Tibial nerve (tissue), 4 donors: ENCODE measurements around the gene UBA52.

Experiments
- CTCF ChIP-seq, 5 experiments: fragments of 200-600 bp in 3 of 5; fragments of 450-650 bp in 2 of 5; sonication (generic) in 3 of 5; IDR thresholded peaks; one replicate each; pipeline ENCODE4 v1.5.1; 2016 to 2019; ENCODE audit warnings: antibody characterized with exemption in 5 of 5, mild to moderate bottlenecking in 3 of 5, moderate library complexity in 2 of 5
- EP300 ChIP-seq, 2 donors: sonication (generic); formaldehyde crosslinking; IDR thresholded peaks; one replicate each; pipeline ENCODE4 v1.6.1; 2017; ENCODE audit warnings: antibody characterized with exemption in 2 of 2, mild to moderate bottlenecking in 1 of 2

DNA sequence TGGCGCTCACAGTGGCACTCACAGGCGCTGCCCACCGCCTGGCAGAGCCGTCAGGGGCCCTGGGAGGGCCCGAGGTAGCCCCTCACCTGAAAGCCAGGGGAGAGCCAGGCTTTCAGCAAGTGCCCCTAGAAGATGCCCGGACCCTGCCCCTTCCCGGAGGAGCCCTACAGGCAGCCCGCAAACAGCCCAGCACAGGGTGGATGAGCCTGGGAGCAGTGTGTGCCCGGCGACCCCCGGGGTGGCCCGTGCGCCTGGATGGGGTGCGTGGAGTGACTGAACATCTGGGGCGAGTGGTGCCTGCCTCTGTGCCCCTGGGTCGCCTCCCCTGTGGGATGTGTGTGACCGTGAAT, 33.5 kb downstream of the UBA52 start:
- TF ChIP-seq CTCF (IDR thresholded peaks at IDR 0.05) = no peak
- no peak for TF ChIP-seq EP300 (IDR thresholded peaks at IDR 0.05)
